DND-41 (cell line): ENCODE results near the gene SCAF1.
"Not testable (repeated sequence)": the region's sequence is repeated elsewhere in the genome, so short reads cannot be mapped to it uniquely, and the experiment has no call there.

Source experiments
- ATAC-seq: fragments of 200-7000 bp; cut with Tn5 transposase; 3 replicates; pipeline ENCODE4 v1.9.1; 2021; ENCODE audit warnings: low read depth; ENCODE audit not compliant: insufficient read depth
- DNase-seq: peaks from one replicate; pipeline ENCODE4 v3.0.0-alpha.2; 2020
- H2AFZ ChIP-seq: 2 replicates; pipeline ENCODE4 v1.6.0; 2012; ENCODE audit warnings: low read depth, low read length
- H3K27ac ChIP-seq: 2 replicates; pipeline ENCODE4 v1.5.1; 2012; ENCODE audit warnings: low read length, inconsistent platforms
- H3K27me3 ChIP-seq: fragments of 200-600 bp; sonication (generic); 2 replicates; pipeline ENCODE4 v1.6.0; 2012; ENCODE audit warnings: low read length, mild to moderate bottlenecking, inconsistent platforms; ENCODE audit not compliant: insufficient read depth, poor library complexity
- H3K36me3 ChIP-seq: 2 replicates; pipeline ENCODE4 v1.5.1; 2012; ENCODE audit warnings: low read length, inconsistent platforms; ENCODE audit not compliant: insufficient read depth
- H3K4me1 ChIP-seq: 2 replicates; pipeline ENCODE4 v1.5.1; 2012; ENCODE audit warnings: mild to moderate bottlenecking, low read length; ENCODE audit not compliant: insufficient read depth
- H3K4me2 ChIP-seq: 2 replicates; pipeline ENCODE4 v1.6.0; 2012; ENCODE audit warnings: mild to moderate bottlenecking, moderate library complexity, low read length, inconsistent platforms; ENCODE audit not compliant: insufficient read depth
- H3K4me3 ChIP-seq, 2 experiments: fragments of 200-600 bp in 1 of 2; shearing (Covaris generic) in 1 of 2; 2 replicates each; pipeline ENCODE4 v1.5.1; 2012 to 2016; ENCODE audit warnings: inconsistent platforms in 2 of 2, low read length in 2 of 2, mild to moderate bottlenecking in 2 of 2, low read depth in 1 of 2, moderate library complexity in 1 of 2
- H3K79me2 ChIP-seq: 2 replicates; pipeline ENCODE4 v1.6.0; 2012; ENCODE audit warnings: low read length, inconsistent platforms; ENCODE audit not compliant: insufficient read depth
- H3K9ac ChIP-seq: 2 replicates; pipeline ENCODE4 v1.6.0; 2012; ENCODE audit warnings: low read depth, mild to moderate bottlenecking, inconsistent platforms, low read length, moderate library complexity
- H3K9me3 ChIP-seq: 2 replicates; pipeline ENCODE4 v1.5.1; 2012; ENCODE audit warnings: low read length, moderate library complexity, mild to moderate bottlenecking, inconsistent platforms; ENCODE audit not compliant: insufficient read depth, severe bottlenecking
- H4K20me1 ChIP-seq: 2 replicates; pipeline ENCODE4 v1.6.0; 2012; ENCODE audit warnings: low read length; ENCODE audit not compliant: insufficient read depth
- EZH2 ChIP-seq: IDR thresholded peaks from 3 replicates; pipeline ENCODE4 v1.6.1; 2012; ENCODE audit warnings: borderline replicate concordance, low read depth, mild to moderate bottlenecking, moderate library complexity, low read length, inconsistent platforms; ENCODE audit not compliant: severe bottlenecking
- TF ChIP-seq, protein P1 (sequence below): IDR thresholded peaks from 2 replicates; pipeline ENCODE4 v1.5.1; 2012; ENCODE audit warnings: borderline replicate concordance, low read length, moderate library complexity, mild to moderate bottlenecking; ENCODE audit not compliant: poor library complexity, severe bottlenecking; ENCODE audit errors: extremely low read depth

SCAF1 gene

DNA sequence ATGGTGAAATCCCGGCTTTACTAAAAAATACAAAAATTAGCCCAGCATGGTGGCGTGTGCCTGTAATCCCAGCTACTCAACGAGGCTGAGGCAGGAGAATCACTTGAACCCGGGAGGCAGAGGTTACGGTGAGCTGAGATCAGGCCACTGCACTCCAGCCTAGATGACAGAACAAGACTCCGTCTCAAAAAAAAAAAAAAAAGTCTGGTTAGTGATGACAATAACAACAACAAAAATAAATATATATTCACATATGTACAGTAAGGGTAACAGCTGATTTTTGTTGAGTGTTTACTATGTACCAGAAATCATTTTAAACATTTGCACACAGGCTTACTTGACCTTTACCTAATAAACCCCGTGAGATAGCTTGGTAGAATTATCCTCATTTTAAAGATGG, 25.1 kb upstream of the SCAF1 start:
- H4K20me1 ChIP-seq: peaks cover 46% of the 10 kb centered on the region
- TF ChIP-seq EZH2: no peak
- TF ChIP-seq, protein P1, sequence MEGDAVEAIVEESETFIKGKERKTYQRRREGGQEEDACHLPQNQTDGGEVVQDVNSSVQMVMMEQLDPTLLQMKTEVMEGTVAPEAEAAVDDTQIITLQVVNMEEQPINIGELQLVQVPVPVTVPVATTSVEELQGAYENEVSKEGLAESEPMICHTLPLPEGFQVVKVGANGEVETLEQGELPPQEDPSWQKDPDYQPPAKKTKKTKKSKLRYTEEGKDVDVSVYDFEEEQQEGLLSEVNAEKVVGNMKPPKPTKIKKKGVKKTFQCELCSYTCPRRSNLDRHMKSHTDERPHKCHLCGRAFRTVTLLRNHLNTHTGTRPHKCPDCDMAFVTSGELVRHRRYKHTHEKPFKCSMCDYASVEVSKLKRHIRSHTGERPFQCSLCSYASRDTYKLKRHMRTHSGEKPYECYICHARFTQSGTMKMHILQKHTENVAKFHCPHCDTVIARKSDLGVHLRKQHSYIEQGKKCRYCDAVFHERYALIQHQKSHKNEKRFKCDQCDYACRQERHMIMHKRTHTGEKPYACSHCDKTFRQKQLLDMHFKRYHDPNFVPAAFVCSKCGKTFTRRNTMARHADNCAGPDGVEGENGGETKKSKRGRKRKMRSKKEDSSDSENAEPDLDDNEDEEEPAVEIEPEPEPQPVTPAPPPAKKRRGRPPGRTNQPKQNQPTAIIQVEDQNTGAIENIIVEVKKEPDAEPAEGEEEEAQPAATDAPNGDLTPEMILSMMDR: no peak
- H3K79me2 ChIP-seq: peaks cover 24% of the 10 kb centered on the region
- no peaks in the 10 kb centered on the region for H3K4me1 ChIP-seq
- DNase-seq (no peak), ATAC-seq (no peak)
- H3K27ac ChIP-seq: no peak overlapping the region
- H3K36me3 ChIP-seq: peaks cover 84% of the 10 kb centered on the region
- H2AFZ ChIP-seq: no peak overlapping the region
- no peak overlapping the region for H3K9ac ChIP-seq
- H3K4me2 ChIP-seq: no peak overlapping the region
- H3K27me3 ChIP-seq: no peaks in the 10 kb centered on the region
- H3K4me3 ChIP-seq: no peak overlapping the region
- no peaks in the 10 kb centered on the region for H3K9me3 ChIP-seq

- peaks cover 41% of the 10 kb centered on the region for H4K20me1 ChIP-seq
- H2AFZ ChIP-seq, H3K4me2 ChIP-seq, H3K9me3 ChIP-seq, H3K4me3 ChIP-seq, DNase-seq, ATAC-seq, H3K27me3 ChIP-seq, H3K4me1 ChIP-seq, H3K27ac ChIP-seq, H3K9ac ChIP-seq: not testable (repeated sequence)
- H3K36me3 ChIP-seq: peaks cover 79% of the 10 kb centered on the region
- H3K79me2 ChIP-seq: peaks cover 16% of the 10 kb centered on the region
Observed at GRCh38 chr19:49617860-49618259, 24.1 kb upstream of the SCAF1 start.

- no peak overlapping the region for H3K9ac ChIP-seq
- no peaks in the 10 kb centered on the region for H3K79me2 ChIP-seq
- H3K4me1 ChIP-seq: no peaks in the 10 kb centered on the region
- TF ChIP-seq EZH2: no peak
- TF ChIP-seq, protein P1: no peak
- DNase-seq: no peak
- ATAC-seq: no peak
- H3K4me2 ChIP-seq: no peak overlapping the region
- peaks cover 53% of the 10 kb centered on the region for H3K36me3 ChIP-seq
- H3K9me3 ChIP-seq: no peaks in the 10 kb centered on the region
- no peak overlapping the region for H3K27ac ChIP-seq
- no peak overlapping the region for H2AFZ ChIP-seq
- peaks cover 15% of the 10 kb centered on the region for H4K20me1 ChIP-seq
- H3K4me3 ChIP-seq: no peak overlapping the region
- H3K27me3 ChIP-seq: no peaks in the 10 kb centered on the region
Observed at GRCh38 chr19:49624967-49625910, 16.8 kb upstream of the SCAF1 start.

- peaks cover 15% of the 10 kb centered on the region for H4K20me1 ChIP-seq
- H2AFZ ChIP-seq: no peak overlapping the region
- no peak overlapping the region for H3K4me2 ChIP-seq
- no peak overlapping the region for H3K27ac ChIP-seq
- H3K9me3 ChIP-seq: no peaks in the 10 kb centered on the region
- no peaks in the 10 kb centered on the region for H3K79me2 ChIP-seq
- no peaks in the 10 kb centered on the region for H3K27me3 ChIP-seq
- TF ChIP-seq, protein P1: no peak
- no peak for TF ChIP-seq EZH2
- H3K36me3 ChIP-seq: peaks cover 50% of the 10 kb centered on the region
- no peak overlapping the region for H3K9ac ChIP-seq
- no peaks in the 10 kb centered on the region for H3K4me1 ChIP-seq
- DNase-seq (no peak), ATAC-seq (no peak)
- H3K4me3 ChIP-seq: no peak overlapping the region
Observed at GRCh38 chr19:49626226-49626625, 15.8 kb upstream of the SCAF1 start.
